GM12892 (cell line): ENCODE results near the gene VEPH1.

Experiments used
- DNase-seq: peaks from one replicate; pipeline ENCODE4 v3.0.0; 2011; ENCODE audit not compliant: insufficient read length
- FAIRE-seq: peaks from 2 replicates; lab custom pipeline; 2011; peaks lifted over from hg19 to GRCh38; lab: Jason Lieb, UNC
- POLR2A ChIP-seq: IDR thresholded peaks from 2 replicates; pipeline ENCODE4 v1.6.1; 2011; ENCODE audit warnings: low read depth, low read length, control low read depth
- POLR2AphosphoS5 ChIP-seq: IDR thresholded peaks from 2 replicates; pipeline ENCODE4 v1.6.1; 2011; ENCODE audit warnings: low read depth, low read length, control low read depth
- TAF1 ChIP-seq: IDR thresholded peaks from 2 replicates; pipeline ENCODE4 v1.6.1; 2011; ENCODE audit warnings: low read depth, mild to moderate bottlenecking, control low read depth, low read length, borderline replicate concordance

The VEPH1 gene

DNA sequence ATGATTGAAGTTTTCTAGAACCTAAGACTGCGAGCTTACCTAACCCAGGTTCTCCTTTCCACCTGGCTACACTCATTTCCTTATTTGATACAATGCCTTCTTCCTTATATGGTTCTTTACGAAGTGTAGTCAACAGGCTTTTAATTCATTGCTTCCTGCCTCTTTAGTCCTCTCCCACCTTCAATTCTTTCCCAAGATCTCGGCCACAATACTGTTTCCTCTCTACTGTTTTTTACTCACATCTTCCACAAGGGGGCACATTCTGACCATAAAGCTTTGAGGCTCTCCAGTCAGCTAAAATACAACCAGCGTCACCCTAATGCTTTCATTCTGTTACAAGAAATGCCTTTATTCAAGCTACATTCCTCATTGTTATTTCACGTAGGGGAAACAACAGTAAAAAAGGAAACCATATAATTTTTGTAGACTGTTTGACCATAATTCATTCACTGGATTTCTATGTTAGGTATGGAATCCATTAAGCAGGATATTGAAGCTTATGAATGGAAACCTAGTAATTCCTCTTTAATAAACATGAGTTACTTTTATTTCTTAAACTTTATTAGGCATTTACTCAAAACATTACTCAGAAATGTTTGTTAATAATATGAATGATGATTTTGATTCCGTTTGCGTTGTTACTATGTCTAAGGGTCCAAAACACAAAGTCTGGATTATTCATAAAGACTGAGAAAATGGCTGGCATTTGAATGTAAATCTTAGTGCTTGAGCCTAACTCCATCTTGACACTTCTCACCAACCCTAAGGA lies 29.5 kb upstream of the VEPH1 start:
- peak; percentile 17 for DNase-seq
- peak; percentile 79 for FAIRE-seq
- TF ChIP-seq POLR2A (no peak), POLR2AphosphoS5 (no peak), TAF1 (no peak)

- FAIRE-seq (no peak), DNase-seq (no peak)
- TF ChIP-seq TAF1 (no peak), POLR2A (no peak), POLR2AphosphoS5 (no peak)
These were observed 28.6 kb upstream of the VEPH1 start for GRCh38 chr3:157531771-157532170.

GRCh38 chr3:157531301-157531660 lies 28.1 kb upstream of the VEPH1 start:
- no peak for FAIRE-seq
- no peak for DNase-seq
- TF ChIP-seq POLR2AphosphoS5 (no peak), POLR2A (no peak), TAF1 (no peak)

DNA sequence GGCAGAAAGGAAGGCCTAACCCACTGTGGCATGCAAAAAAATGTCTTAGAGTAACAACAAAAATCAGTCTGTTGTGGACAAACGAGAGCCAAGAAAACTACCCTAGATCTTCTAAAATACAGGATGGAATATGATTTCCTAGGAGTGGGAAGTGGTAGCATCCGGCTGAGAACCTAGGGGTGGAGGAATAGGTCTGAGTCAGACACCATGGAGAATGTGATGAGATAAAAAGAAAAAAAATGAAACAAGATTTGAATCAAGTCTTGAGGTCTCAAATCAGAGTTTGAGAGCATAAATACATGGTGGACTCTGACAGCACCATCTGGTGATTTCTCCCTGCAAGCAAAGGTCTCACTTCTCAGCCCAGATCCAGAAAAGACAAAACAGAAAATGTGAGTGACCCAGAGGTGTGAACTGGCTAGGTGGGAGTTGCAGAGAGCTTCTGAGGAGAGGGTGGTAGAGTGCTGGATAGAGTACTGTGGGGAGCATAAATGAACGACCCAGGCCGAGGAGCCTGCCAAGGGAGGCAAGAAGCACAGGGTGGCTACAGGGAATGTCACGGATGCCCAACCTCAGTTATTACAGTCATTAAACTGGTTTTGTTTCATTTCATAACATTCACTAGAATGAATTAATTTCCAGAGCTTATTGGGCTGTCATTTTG lies 27.6 kb upstream of the VEPH1 start:
- FAIRE-seq (no peak), DNase-seq (no peak)
- TF ChIP-seq POLR2AphosphoS5 (no peak), POLR2A (no peak), TAF1 (no peak)

GRCh38 chr3:157529751-157530150 lies 26.5 kb upstream of the VEPH1 start:
- no peak for FAIRE-seq
- no peak for DNase-seq
- no peak for TF ChIP-seq POLR2A
- no peak for TF ChIP-seq TAF1
- no peak for TF ChIP-seq POLR2AphosphoS5

DNA sequence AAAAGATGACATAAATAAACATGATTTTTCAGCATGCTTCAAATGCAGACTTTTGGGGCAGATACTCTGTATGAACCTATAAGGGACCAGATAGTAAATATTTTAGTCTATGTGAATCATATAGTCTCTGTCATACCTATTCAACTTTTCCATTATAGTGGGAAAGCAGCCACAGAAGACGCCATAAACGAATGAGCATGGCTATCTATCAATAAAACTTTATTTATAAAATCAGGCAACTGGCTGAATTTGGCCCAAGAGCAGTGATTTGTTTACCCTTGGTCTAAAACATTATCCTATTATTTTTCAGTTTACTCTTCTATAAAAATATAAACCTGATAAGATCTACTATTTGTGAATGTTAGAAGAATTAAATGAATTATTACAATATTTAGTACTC lies 25.9 kb upstream of the VEPH1 start:
- TF ChIP-seq TAF1, result no peak
- FAIRE-seq, result no peak
- DNase-seq, result no peak

GRCh38 chr3:157527131-157527881 lies 24.1 kb upstream of the VEPH1 start:
- FAIRE-seq, result no peak
- DNase-seq, result no peak
- TF ChIP-seq TAF1, result no peak
- TF ChIP-seq POLR2AphosphoS5, result no peak
- no peak for TF ChIP-seq POLR2A

GRCh38 chr3:157526036-157526435 lies 22.8 kb upstream of the VEPH1 start:
- FAIRE-seq (no peak), DNase-seq (no peak)
- no peak for TF ChIP-seq POLR2AphosphoS5
- TF ChIP-seq TAF1, result no peak
- TF ChIP-seq POLR2A, result no peak

DNA sequence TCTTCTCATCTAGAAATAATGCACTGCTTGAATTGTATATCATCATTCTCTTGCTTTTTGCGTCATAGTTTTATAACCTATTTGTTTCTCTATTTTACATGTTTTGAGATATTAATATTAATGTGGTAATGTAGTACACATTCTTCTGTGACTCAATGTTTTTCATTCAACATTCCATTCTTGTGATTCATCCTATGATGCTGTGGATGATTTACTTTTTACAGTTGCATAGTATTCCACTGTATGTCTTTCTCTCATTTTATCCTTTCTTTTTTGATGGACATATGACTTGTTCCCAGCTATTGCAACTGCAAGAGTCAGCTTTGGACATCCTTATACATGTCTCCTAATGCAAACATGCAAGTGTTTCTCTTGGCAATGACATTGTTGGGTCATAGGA lies 20.6 kb upstream of the VEPH1 start:
- TF ChIP-seq POLR2A, result no peak
- TF ChIP-seq POLR2AphosphoS5, result no peak
- no peak for TF ChIP-seq TAF1
- FAIRE-seq (no peak), DNase-seq (no peak)

- FAIRE-seq (no peak), DNase-seq (no peak)
- TF ChIP-seq POLR2AphosphoS5 (no peak), POLR2A (no peak), TAF1 (no peak)
These were observed 19.4 kb upstream of the VEPH1 start for GRCh38 chr3:157522648-157523047.

GRCh38 chr3:157520485-157521150 lies 17.4 kb upstream of the VEPH1 start:
- DNase-seq (no peak), FAIRE-seq (no peak)
- TF ChIP-seq POLR2A, result no peak
- no peak for TF ChIP-seq POLR2AphosphoS5
- TF ChIP-seq TAF1, result no peak

DNA sequence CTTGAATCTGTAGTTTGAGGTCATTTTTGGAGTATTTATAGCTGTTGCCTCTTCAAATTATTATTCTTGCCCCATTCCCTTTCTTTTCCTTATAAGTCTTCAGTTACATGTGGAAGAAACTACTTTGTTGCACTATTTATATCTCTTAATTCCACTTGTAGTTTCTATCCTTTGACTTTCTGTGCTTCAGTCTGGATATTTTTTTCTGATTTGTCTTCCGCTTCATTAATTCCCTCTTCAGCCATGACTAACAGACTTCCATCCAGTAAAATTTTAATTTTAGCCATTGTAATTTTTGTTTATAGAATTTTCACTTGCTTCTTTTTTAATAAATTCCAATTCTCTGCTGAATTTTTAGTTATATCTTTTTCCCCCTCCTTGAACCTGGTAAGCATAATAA lies 15.7 kb upstream of the VEPH1 start:
- DNase-seq, result no peak
- no peak for TF ChIP-seq POLR2A
- no peak for TF ChIP-seq POLR2AphosphoS5
- no peak for TF ChIP-seq TAF1
- FAIRE-seq, result no peak
